Heart right ventricle (tissue), 16 donors: ENCODE data around the gene KIF25. TPM values are rescaled to one million over a fixed set of nuclear protein-coding genes. Genes with fewer than 3 reads are reported as not detected.
A peak's percentile ranks its signal among the peaks of the same experiment; 100 is the strongest.

Experiments
- ATAC-seq, 8 donors: fragments of 200-7000 bp; cut with Tn5 transposase; one replicate each; pipeline ENCODE4 v1.9.1; 2020; ENCODE audit warnings: mild to moderate bottlenecking in 8 of 8, moderate library complexity in 8 of 8, moderate number of reproducible peaks in 1 of 8
- DNase-seq, 2 donors: peaks; one replicate each; pipeline ENCODE4 v3.0.0-alpha.2; 2020
- H3K27ac ChIP-seq, 10 donors: fragments of 200-600 bp; sonication (generic) in 2 of 10; one replicate each; pipeline versions ENCODE4 v1.5.0 to v1.8.0; 2020 to 2022; ENCODE audit warnings: mild to moderate bottlenecking in 3 of 10
- H3K27me3 ChIP-seq, 7 donors: fragments of 200-600 bp; one replicate each; pipeline ENCODE4 v1.8.0; 2021 to 2022; ENCODE audit warnings: mild to moderate bottlenecking in 2 of 7
- H3K36me3 ChIP-seq, 9 donors: fragments of 200-600 bp; sonication (generic) in 1 of 9; one replicate each; pipeline versions ENCODE4 v1.5.0 to v1.8.0; 2020 to 2022; ENCODE audit warnings: mild to moderate bottlenecking in 2 of 9
- H3K4me1 ChIP-seq, 9 donors: fragments of 200-600 bp; sonication (generic) in 1 of 9; one replicate each; pipeline versions ENCODE4 v1.5.0 to v1.8.0; 2020 to 2022; ENCODE audit warnings: mild to moderate bottlenecking in 4 of 9
- H3K4me3 ChIP-seq, 10 donors: fragments of 200-600 bp; sonication (generic) in 2 of 10; one replicate each; pipeline versions ENCODE4 v1.5.0 to v1.8.0; 2020 to 2022; ENCODE audit warnings: mild to moderate bottlenecking in 7 of 10, moderate library complexity in 2 of 10
- H3K9me3 ChIP-seq, 11 donors: fragments of 200-600 bp in 10 of 11; sonication (generic) in 2 of 11; one replicate each; pipeline versions ENCODE4 v1.5.0 to v1.8.0; 2013 to 2022; ENCODE audit warnings: mild to moderate bottlenecking in 2 of 11, control low read depth in 1 of 11, moderate library complexity in 1 of 11
- WGBS, 2 donors: extraction: QIAGEN DNeasy Blood & Tissue Kit; methylation state at CpG; one replicate each; pipeline ENCODE4 v1.1.7; 2013; ENCODE audit warnings: inconsistent platforms in 1 of 2; 5-methylcytosine and 5-hydroxymethylcytosine counted together
- intact Hi-C, 10 donors: fragments of 100-400 bp; cut with DNase I; formaldehyde crosslinking; loops; one replicate each; pipeline versions ENCODE4 v1.11.1 to v1.14.2; 2022
- polyA plus RNA-seq, 2 donors: library from polyadenylated mRNA; stranded (reverse); fragments of 200-250 nt; gene quantifications; one replicate each; pipeline ENCODE4 v1.2.3, GENCODE V29; 2013
- total RNA-seq, 10 donors: library from RNA; stranded (reverse); fragmentation: NEBNext Ultra II Directional in 3 of 10; extraction: Animal tissue kit (Norgen Biotek cat#: 25700) in 3 of 10; gene quantifications; one replicate each; pipeline versions ENCODE4 v1.2.1 to v1.2.4, GENCODE V29; 2021 to 2023
- TF ChIP-seq, protein P1 (sequence below), 9 donors: fragments of 200-600 bp; sonication (generic) in 2 of 9; IDR thresholded peaks; one replicate each; pipeline versions ENCODE4 v1.5.0 to v1.8.0; 2021 to 2022; ENCODE audit warnings: antibody characterized with exemption in 9 of 9, mild to moderate bottlenecking in 5 of 9, moderate library complexity in 1 of 9
- donor health status: Arrhythmogenic right ventricular cardiomyopathy.
- donor health status: ischemic (EF 13 %, LVEDD 7.1; RV severe dilation, severe dysfunction).
- donor health status: healthy with polysubstance abuse.
- donor health status: DM: no; HTN: yes; CAD: no.
- donor health status: DM: no; HTN: no; CAD: no.
- donor health status: ischemic (EF 25% LVEDD 6.9; RV normal size, moderate dysfunction).
- donor health status: ischemic (EF 25% LVEDD 5.7; RV mildly dilated, moderate dysfunction).
- donor health status: healthy.
- donor health status: DM: yes; HTN: yes; CAD: no.
- donor health status: Ischemic cardiomyopathy.
- donor health status: ischemic (EF 35%, LVEDD 5.7; RV mildly dilated, moderate dysfunction).
- donor health status: nonischemic (EF 11% LVEDD 7.7; RV severe dilation, severe dysfunction).
- donor health status: DM: yes; HTN: yes; CAD: no.
- donor health status: PGD.
- donor health status: ischemic (EF 29% LVEDD 5.4; RV normal size, mild dysfunction).
- donor health status: nonischemic (EF 23%, LVEDD 6.1; RV moderate dilation, normal function).

Gene KIF25
- total and polyA plus RNA-seq, 12 donors, result 0.18 to 0.95 (median 0.39) TPM; not detected in 4

DNA sequence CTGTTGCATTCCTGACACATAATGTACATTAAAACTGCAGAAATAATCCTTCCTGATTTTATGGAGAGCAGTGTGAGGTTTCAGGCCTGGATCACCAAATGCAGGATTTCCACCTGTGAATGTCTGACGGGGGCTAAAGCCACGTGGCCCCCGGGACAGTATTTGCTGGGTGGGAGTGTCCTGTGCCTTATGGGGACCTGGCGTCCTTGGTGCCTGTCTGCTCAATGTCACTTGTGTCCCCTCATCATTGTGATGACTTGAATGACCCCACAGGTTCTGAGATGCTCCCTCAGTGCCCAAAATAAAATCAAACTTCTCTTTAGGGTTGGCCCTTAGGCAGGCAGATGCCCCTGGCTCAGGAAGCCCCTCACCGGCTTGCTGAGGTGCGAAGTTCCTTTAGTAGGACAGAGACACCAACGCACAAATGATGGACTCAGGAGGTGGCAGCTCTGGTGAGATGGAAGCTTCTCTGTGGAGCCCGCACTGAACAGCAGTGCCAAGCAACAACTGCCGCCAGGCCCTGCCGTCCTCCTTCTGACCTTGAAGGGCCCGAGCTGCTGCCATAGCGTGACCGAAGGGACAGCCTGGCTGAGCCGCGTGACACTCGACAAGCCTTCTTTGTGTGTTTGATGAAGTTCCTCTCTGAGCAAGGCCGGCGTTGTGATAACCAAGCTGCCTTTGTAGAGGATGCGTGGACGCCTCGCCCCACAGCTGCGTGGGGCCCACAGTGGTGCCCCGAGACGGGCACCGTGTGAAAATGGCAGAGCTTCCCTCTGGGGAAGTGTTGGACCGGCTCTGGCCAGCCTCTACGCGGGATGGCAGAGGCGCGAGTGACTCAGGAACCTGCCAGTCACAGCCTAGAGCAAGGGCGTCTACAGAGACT lies 50.6 kb downstream of the KIF25 start:
- Histone ChIP-seq H3K4me3 (no peak overlapping the region), H3K27me3 (no peaks in the 10 kb centered on the region), H3K4me1 (peaks cover 6 to 24% (median 18%) of the 10 kb centered on the region in 9 donors), H3K36me3 (no peaks in the 10 kb centered on the region), H3K27ac (no peak overlapping the region), H3K9me3 (no peaks in the 10 kb centered on the region)
- no peak for DNase-seq
- TF ChIP-seq, protein P1, sequence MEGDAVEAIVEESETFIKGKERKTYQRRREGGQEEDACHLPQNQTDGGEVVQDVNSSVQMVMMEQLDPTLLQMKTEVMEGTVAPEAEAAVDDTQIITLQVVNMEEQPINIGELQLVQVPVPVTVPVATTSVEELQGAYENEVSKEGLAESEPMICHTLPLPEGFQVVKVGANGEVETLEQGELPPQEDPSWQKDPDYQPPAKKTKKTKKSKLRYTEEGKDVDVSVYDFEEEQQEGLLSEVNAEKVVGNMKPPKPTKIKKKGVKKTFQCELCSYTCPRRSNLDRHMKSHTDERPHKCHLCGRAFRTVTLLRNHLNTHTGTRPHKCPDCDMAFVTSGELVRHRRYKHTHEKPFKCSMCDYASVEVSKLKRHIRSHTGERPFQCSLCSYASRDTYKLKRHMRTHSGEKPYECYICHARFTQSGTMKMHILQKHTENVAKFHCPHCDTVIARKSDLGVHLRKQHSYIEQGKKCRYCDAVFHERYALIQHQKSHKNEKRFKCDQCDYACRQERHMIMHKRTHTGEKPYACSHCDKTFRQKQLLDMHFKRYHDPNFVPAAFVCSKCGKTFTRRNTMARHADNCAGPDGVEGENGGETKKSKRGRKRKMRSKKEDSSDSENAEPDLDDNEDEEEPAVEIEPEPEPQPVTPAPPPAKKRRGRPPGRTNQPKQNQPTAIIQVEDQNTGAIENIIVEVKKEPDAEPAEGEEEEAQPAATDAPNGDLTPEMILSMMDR (IDR thresholded peaks at IDR 0.05), result no peak
- peak in 1 of 8 donors; percentile 40 for ATAC-seq
- intact Hi-C loops, result loop anchor here in 1 of 10 donors (10.0 kb wide), 1 partner anchor 113 kb away; no protein-coding TSS in a partner anchor
- whole genome bisulfite sequencing, 2 donors, result 80 to 83% methylated on average over 31 of the region's 31 CpGs

DNA sequence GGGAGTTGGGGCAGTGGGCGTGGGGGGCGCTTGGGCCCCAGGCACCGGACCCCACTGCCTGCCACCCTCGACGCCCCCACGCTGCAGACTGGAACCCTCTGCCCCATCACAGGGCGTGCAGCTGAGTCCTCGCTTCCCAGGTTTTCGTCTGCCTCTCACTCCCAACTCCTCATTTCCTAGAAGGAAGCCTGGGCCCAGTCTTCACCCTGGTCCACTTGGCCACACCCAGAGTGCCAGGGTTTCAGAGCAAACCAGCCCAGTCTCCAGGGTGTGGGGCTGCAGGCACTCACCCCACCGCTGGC lies 51.2 kb downstream of the KIF25 start:
- Histone ChIP-seq H3K27me3 (no peaks in the 10 kb centered on the region), H3K36me3 (no peaks in the 10 kb centered on the region), H3K4me3 (no peak overlapping the region), H3K27ac (no peak overlapping the region), H3K9me3 (no peaks in the 10 kb centered on the region), H3K4me1 (peaks cover 8 to 26% (median 22%) of the 10 kb centered on the region in 9 donors)
- no peak for ATAC-seq
- TF ChIP-seq, protein P1 (IDR thresholded peaks at IDR 0.05), result no peak
- WGBS, 2 donors, result 95 to 98% methylated on average over 10 of the region's 10 CpGs
- intact Hi-C loops, result loop anchor here in 1 of 10 donors (10.0 kb wide), 1 partner anchor 114 kb away; no protein-coding TSS in a partner anchor
- DNase-seq, result no peak

DNA sequence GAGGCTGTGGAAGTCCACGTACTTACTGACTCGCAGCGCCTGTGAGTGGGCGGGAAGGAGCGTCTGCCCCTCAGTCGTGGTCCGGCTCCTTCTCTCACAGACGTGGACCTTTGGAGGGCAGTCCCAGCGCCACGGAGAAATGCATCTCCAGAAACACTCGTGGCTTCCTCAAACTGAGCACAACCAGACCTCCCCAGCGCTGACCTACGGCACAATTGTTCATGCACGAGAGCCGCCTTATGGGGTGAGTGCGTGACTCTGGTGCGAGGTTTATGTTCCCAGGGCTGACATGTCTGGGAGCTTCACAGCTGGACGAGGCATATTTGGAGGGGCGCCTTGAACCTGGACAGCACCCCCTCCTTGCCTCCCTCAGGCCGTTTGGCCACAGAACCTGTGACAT lies 51.8 kb downstream of the KIF25 start:
- Histone ChIP-seq H3K9me3 (no peaks in the 10 kb centered on the region), H3K27me3 (no peaks in the 10 kb centered on the region), H3K27ac (no peak overlapping the region), H3K4me1 (peaks cover 14 to 32% (median 28%) of the 10 kb centered on the region in 9 donors), H3K36me3 (no peaks in the 10 kb centered on the region), H3K4me3 (no peak overlapping the region)
- intact Hi-C loops, result loop anchor here in 1 of 10 donors (10.0 kb wide), 1 partner anchor 114 kb away; no protein-coding TSS in a partner anchor
- DNase-seq, result no peak
- TF ChIP-seq, protein P1 (IDR thresholded peaks at IDR 0.05), result no peak
- ATAC-seq, result no peak
- 94 to 95% methylated on average over 20 of the region's 20 CpGs for WGBS, 2 donors

DNA sequence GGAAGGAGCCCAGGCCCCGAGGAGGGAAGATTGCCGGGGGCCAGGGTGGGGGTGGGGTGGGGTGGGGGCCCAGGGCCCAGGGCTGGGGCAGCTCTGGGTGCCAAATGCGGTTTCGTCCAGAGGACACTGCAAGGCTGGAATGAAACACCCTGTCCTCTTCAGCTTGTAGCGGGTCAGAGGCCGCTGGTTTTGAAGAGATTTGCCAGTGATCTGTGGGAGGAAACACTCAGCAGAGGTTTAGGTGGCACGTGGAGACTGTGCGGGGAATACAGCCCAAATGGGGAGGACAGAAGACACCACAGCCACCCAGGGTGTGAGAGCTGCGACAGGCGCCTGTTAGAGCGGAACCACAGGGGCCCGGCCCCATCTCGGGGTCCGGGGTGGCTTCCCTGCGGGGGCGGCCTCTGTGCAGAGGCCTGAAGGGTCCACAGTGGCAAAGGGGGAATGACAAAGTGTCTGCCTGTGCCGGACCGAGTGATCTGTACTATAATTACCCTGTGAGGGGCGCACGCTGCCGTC lies 52.3 kb downstream of the KIF25 start:
- Histone ChIP-seq H3K27ac (no peak overlapping the region), H3K4me1 (peaks cover 17 to 36% (median 33%) of the 10 kb centered on the region in 9 donors), H3K36me3 (no peaks in the 10 kb centered on the region), H3K27me3 (no peaks in the 10 kb centered on the region), H3K4me3 (no peak overlapping the region), H3K9me3 (no peaks in the 10 kb centered on the region)
- DNase-seq (no peak), ATAC-seq (no peak)
- 90 to 91% methylated on average over 21 of the region's 21 CpGs for WGBS, 2 donors
- TF ChIP-seq, protein P1 (IDR thresholded peaks at IDR 0.05), result no peak
- intact Hi-C loops, result loop anchor here in 7 of 10 donors (5.0 to 10.0 kb wide), 5 partner anchors 115 to 145 kb away; no protein-coding TSS in a partner anchor
